ENCODE measurements around the gene ANKRD16.
"Not testable (repeated sequence)": the region's sequence is repeated elsewhere in the genome, so short reads cannot be mapped to it uniquely, and the experiment has no call there.

ANKRD16 gene

DNA sequence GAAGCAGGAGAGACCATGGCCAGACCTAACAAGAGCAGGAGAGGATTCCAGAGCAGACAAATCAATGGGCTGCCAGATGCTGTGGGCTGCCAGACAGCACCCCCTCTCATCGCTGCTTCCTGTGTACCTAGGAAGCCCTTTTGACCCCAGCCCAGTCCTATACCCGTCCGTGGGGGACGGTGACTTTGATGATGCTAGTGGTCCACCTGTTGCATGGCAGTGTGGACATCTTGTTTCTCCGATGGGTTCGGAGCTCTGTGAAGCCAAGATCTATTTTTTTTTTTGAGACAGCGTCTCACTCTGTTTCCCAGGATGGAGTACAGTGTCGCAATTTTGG, 58.3 kb downstream of the ANKRD16 start:
- DNase-seq, result no peak

DNA sequence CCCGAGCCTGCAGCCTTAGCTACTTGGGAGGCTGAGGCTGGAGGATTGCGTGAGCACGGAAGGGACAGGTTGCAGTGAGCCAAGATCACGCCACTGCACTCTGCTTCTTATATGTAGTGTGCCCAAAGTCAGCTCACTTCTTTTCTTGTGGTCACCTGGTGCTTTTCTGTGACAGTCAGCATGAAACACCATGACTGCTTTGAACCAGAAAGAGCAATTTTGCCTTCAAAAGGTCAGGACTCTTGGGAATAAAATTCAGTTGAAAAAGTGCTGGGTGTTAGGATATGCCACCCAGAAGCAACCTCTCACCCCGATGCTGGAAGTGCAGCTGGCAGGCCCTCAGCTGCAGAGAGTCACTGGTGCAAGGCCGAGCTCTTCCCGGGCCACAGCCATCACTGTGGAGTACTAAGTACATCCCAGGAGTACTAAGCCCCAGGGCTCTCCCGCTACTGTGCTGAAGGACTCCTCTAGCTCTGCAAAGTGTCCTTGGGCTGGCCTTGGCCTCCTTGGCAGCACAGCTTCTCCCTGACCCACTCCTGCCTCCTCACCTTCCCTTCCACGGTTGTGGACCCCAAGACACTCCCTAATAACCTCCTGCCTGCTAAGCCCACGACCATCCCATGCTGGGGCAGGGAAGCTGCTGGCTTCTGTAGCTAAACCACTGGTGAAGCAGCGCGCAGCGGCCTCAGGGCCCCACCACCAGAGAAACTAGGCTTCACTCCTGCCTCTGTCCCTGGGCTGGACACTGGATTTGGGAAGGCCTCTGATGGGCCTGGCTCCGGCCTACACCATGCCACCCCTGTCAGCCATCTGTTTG, 58.9 kb downstream of the ANKRD16 start:
- DNase-seq, result no peak

DNA sequence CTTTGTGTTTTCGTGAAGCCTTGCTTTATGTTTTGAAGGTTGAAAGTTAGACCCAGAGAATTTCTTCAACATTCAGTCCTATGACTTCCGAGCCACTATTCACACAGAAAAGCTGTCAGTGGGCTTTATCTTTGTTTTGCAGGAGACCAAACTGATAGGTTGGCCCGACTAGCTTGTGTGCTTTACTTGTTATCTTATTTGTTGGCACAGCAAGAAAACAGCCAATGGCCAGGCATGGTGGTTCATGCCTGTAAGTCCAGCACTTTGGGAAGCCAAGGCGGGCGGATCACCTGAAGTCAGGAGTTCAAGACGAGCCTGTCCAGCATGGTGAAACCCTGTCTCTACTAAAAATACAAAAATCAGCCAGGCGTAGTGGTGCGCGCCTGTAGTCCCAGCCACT, 60.4 kb downstream of the ANKRD16 start:
- no peak for DNase-seq

GRCh38 chr10:5828725-5829124, 61.0 kb downstream of the ANKRD16 start:
- DNase-seq, result no peak

DNA sequence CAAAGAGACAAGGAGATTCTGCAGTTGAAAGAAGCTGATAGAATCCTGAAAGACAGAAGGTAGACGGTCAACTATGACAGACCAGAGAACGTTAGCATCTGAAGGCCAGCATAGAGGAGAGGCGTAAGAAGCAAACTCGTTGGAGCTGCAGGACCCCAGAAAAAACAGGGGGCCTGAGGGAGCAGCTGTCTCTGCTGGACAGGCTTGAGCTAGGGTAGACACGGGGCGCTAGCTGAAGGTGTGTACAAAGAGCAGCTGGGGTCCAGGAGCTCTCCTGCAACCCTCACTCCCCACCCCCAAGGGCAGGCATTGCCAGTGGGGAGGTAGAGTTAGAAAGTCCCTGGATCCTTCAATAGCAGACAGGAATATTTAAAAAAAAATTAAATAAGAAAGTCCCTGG, 61.9 kb downstream of the ANKRD16 start:
- DNase-seq, result no peak

DNA sequence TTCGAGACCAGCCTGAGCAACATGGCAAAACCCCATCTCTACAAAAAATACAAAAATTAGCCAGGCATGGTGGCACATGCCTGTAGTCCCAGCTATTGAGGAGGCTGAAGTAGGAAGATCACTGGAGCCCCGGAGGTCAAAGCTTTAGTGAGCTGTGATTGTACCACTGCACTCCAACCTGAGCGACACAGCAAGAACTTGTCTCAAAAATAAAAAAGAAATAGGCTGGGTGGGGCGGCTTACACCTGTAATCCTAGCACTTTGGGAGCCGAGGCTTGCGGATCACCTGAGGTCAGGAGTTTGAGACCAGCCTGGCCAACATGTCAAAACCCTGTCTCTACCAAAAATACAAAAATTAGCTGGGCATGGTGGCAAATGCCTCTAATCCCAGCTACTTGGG, 63.2 kb downstream of the ANKRD16 start:
- not testable (repeated sequence) for DNase-seq

GRCh38 chr10:5818894-5819293, 70.8 kb downstream of the ANKRD16 start:
- no peak for DNase-seq

GRCh38 chr10:5818048-5818331, 71.7 kb downstream of the ANKRD16 start:
- DNase-seq, result no peak

GRCh38 chr10:5817322-5818047, 72.2 kb downstream of the ANKRD16 start:
- DNase-seq, result no peak

GRCh38 chr10:5816170-5816569, 73.5 kb downstream of the ANKRD16 start:
- no peak for DNase-seq

DNA sequence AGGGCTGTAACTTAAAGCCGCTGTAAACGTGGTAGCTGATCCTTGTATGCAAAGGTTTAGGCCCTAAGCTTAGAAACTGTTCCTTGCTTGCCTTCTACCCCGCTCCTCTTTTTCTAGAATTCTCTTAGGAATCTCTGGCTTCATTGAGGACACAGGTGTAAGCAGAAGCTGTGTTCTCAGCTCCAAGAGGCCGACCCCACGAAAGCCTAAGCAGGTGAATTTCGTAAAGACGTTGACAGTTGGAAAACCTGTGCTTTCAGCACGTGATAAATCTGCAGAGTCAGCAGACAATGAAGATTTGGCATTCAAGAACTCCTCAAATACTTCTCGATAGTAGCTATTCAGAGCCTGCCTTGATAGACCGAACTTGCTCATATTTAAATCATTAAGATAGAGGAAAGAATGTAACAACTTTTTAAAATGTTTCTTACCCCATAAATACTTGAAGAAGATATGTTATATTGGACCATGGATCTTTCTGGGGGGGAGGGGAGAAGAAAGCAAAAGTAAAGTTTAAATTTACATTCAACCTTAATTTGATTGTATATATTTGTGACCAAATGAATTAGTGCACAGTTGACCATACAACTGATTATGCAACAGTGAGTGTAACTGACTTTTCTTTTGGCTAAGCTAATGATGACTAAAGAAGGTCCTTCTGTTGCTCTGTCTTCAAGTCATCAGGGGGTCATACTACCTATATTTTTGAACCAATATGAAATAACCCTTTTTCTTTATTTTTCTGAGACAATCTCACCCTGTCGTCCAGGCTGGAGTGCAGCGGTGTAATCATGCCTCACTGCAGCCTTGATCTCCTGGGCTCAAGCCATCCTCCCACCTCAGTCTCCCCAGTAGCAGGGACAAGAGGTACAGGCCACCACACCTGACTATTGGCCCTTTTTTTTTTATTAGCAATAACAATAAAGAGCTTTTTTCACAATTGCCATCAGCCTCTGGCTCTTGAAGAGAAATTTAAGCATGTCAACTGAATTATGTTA, 75.3 kb downstream of the ANKRD16 start:
- DNase-seq, result no peak

- peak; percentile 83 for DNase-seq
Observed at GRCh38 chr10:5813341-5814109, 76.2 kb downstream of the ANKRD16 start, which contains the start of gene GDI2. TSS of gene GDI2 (minus strand) at chr10:5813434. CDS start at chr10:5813258, 176 bp downstream.

DNA sequence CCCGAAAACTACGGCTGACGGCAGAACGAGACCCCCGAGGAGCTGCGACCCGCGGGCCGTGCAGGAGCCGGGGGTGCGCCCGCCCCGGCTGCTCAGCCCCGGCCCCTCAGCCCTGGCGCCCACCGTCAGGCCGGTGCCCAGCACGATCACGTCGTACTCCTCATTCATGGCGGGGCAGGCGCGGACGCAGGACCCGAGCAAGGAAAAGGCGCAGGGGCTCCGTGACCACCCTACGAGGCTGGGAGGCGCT, 76.7 kb downstream of the ANKRD16 start:
- no peak for DNase-seq

GRCh38 chr10:5812283-5813090, 77.2 kb downstream of the ANKRD16 start:
- no peak for DNase-seq

All from NCI-H1105 (cell line).